HepG2 (cell line): ENCODE data around the gene ZCCHC12. TPM values are rescaled to one million over a fixed set of nuclear protein-coding genes. Genes with fewer than 3 reads are reported as not detected.

Source experiments
- ATM ChIP-seq: fragments of 450-650 bp; IDR thresholded peaks from 2 replicates; pipeline ENCODE4 v1.7.1; 2017; ENCODE audit warnings: mild to moderate bottlenecking, borderline replicate concordance
- ESRRA ChIP-seq: sonication (generic); formaldehyde crosslinking; IDR thresholded peaks from 2 replicates; pipeline ENCODE4 v1.5.1; 2020; ENCODE audit warnings: mild to moderate bottlenecking, low read depth, missing genetic modification reagents
- MATR3 ChIP-seq: sonication (generic); formaldehyde crosslinking; IDR thresholded peaks from 2 replicates; pipeline ENCODE4 v1.4.0; 2020; ENCODE audit warnings: missing genetic modification reagents
- SMAD9 ChIP-seq: sonication (generic); formaldehyde crosslinking; IDR thresholded peaks from 2 replicates; pipeline ENCODE4 v1.5.1; 2020; ENCODE audit warnings: mild to moderate bottlenecking, missing genetic modification reagents
- TBX2 ChIP-seq: sonication (generic); formaldehyde crosslinking; IDR thresholded peaks from 2 replicates; pipeline ENCODE4 v1.5.0; 2020; ENCODE audit warnings: missing genetic modification reagents, mild to moderate bottlenecking, borderline replicate concordance
- THYN1 ChIP-seq: sonication (generic); formaldehyde crosslinking; IDR thresholded peaks from 2 replicates; pipeline ENCODE4 v1.8.1; 2023; ENCODE audit warnings: low read depth, mild to moderate bottlenecking, moderate library complexity, missing genetic modification reagents, borderline replicate concordance
- ZBTB8A ChIP-seq: sonication (generic); formaldehyde crosslinking; IDR thresholded peaks from 2 replicates; pipeline ENCODE4 v1.4.0; 2020; ENCODE audit warnings: mild to moderate bottlenecking, low read depth, missing genetic modification reagents, borderline replicate concordance
- ZFP36L2 ChIP-seq: sonication (generic); formaldehyde crosslinking; IDR thresholded peaks from 2 replicates; pipeline ENCODE4 v1.4.0; 2020; ENCODE audit warnings: missing genetic modification reagents
- ZNF253 ChIP-seq: sonication (generic); formaldehyde crosslinking; IDR thresholded peaks from 2 replicates; pipeline ENCODE4 v1.8.0; 2022; ENCODE audit warnings: mild to moderate bottlenecking, missing genetic modification reagents, borderline replicate concordance
- ZNF441 ChIP-seq: sonication (generic); formaldehyde crosslinking; IDR thresholded peaks from 2 replicates; pipeline ENCODE4 v1.7.0; 2021; ENCODE audit warnings: missing genetic modification reagents, borderline replicate concordance
- ZNF670 ChIP-seq: sonication (generic); formaldehyde crosslinking; IDR thresholded peaks from 2 replicates; pipeline ENCODE4 v1.8.0; 2022; ENCODE audit warnings: mild to moderate bottlenecking, missing genetic modification reagents, borderline replicate concordance
- ZNF703 ChIP-seq: sonication (generic); formaldehyde crosslinking; IDR thresholded peaks from 2 replicates; pipeline ENCODE4 v1.5.1; 2020; ENCODE audit warnings: missing genetic modification reagents, mild to moderate bottlenecking, moderate library complexity, borderline replicate concordance
- polyA plus RNA-seq, 8 experiments: library from polyadenylated mRNA; depleted of rRNA in 3 of 8; stranded (reverse) in 7 of 8; unstranded in 1 of 8; fragments of >200 nt; fragmentation: Illumina TruSeq in 4 of 8; extraction: Trizol in 4 of 8; gene quantifications; 2 replicates each; pipeline versions ENCODE4 v1.2.1 to v1.2.3, GENCODE V29; 2011 to 2016; ENCODE audit warnings: low read depth in 4 of 8, missing spikeins in 1 of 8, mixed read lengths in 1 of 8; ENCODE audit not compliant: insufficient read depth in 1 of 8
- total RNA-seq, 5 experiments: library from RNA; depleted of rRNA; stranded (reverse); fragments of >200 nt; fragmentation: Illumina TruSeq; extraction: Trizol; gene quantifications; 2 replicates each; pipeline ENCODE4 v1.2.3, GENCODE V29; 2016; ENCODE audit warnings: low read depth in 1 of 5
- TF ChIP-seq, protein P1 (sequence below): sonication (generic); formaldehyde crosslinking; IDR thresholded peaks from 2 replicates; pipeline ENCODE4 v1.4.0; 2020; ENCODE audit warnings: missing genetic modification reagents
- TF ChIP-seq, protein P2 (sequence below): sonication (generic); formaldehyde crosslinking; IDR thresholded peaks from 2 replicates; pipeline ENCODE4 v1.5.1; 2020; ENCODE audit warnings: mild to moderate bottlenecking, missing genetic modification reagents, borderline replicate concordance
- TF ChIP-seq, protein P3 (sequence below): sonication (generic); formaldehyde crosslinking; conservative IDR thresholded peaks from 2 replicates; pipeline ENCODE4 v1.8.1; 2023; ENCODE audit warnings: missing genetic modification reagents

Gene ZCCHC12
- total and polyA plus RNA-seq, 2 of the 13 experiments (the other 11 are each of a cell fraction or from before 2014, with no cell fraction given): 0.05 to 0.20 TPM

DNA sequence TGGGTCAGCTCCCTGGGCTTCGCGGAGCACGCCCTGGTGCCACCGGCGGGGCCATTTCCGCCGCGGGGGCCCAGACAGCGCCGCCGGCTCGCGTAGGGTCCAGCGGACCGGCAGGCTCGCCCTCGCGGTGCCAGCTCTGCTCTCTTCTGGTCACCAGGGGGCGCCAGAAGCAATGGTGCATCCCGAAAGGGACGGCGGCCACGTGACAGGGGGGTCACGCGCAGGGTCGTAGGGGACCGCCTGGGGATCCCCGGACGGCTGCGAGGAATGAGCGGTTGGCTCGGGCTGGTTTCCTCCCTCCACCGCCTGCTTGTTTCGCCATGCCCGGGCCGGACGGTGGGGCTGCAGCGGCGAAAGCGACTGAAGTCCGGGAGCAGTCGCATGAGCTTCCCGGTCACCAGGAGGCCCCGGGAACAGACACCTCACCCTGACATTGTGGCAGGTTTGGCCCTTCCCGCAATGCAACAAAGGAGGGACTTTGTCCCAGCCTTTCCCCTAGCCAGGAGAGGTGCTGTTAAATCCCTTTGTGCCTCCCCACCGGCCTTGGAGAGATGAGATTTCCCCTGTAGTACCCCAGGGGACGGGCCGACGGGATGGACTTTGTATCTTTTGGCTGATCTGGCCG is 15.8 kb downstream of the ZCCHC12 start (continued):
- TF ChIP-seq, protein P1, sequence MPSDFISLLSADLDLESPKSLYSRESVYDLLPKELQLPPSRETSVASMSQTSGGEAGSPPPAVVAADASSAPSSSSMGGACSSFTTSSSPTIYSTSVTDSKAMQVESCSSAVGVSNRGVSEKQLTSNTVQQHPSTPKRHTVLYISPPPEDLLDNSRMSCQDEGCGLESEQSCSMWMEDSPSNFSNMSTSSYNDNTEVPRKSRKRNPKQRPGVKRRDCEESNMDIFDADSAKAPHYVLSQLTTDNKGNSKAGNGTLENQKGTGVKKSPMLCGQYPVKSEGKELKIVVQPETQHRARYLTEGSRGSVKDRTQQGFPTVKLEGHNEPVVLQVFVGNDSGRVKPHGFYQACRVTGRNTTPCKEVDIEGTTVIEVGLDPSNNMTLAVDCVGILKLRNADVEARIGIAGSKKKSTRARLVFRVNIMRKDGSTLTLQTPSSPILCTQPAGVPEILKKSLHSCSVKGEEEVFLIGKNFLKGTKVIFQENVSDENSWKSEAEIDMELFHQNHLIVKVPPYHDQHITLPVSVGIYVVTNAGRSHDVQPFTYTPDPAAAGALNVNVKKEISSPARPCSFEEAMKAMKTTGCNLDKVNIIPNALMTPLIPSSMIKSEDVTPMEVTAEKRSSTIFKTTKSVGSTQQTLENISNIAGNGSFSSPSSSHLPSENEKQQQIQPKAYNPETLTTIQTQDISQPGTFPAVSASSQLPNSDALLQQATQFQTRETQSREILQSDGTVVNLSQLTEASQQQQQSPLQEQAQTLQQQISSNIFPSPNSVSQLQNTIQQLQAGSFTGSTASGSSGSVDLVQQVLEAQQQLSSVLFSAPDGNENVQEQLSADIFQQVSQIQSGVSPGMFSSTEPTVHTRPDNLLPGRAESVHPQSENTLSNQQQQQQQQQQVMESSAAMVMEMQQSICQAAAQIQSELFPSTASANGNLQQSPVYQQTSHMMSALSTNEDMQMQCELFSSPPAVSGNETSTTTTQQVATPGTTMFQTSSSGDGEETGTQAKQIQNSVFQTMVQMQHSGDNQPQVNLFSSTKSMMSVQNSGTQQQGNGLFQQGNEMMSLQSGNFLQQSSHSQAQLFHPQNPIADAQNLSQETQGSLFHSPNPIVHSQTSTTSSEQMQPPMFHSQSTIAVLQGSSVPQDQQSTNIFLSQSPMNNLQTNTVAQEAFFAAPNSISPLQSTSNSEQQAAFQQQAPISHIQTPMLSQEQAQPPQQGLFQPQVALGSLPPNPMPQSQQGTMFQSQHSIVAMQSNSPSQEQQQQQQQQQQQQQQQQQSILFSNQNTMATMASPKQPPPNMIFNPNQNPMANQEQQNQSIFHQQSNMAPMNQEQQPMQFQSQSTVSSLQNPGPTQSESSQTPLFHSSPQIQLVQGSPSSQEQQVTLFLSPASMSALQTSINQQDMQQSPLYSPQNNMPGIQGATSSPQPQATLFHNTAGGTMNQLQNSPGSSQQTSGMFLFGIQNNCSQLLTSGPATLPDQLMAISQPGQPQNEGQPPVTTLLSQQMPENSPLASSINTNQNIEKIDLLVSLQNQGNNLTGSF (CRISPR knock-in tag): no peak
- TF ChIP-seq ZNF703 (CRISPR knock-in tag) (no peak), MATR3 (CRISPR knock-in tag) (no peak), ATM (no peak), ZNF670 (CRISPR knock-in tag) (no peak), ZBTB8A (no peak), THYN1 (no peak), ZNF253 (CRISPR knock-in tag) (0 out of 2 replicates have a peak, but pooled peaks have one; percentile 22), SMAD9 (CRISPR knock-in tag) (no peak), TBX2 (CRISPR knock-in tag) (no peak), ZNF441 (CRISPR knock-in tag) (peak; percentile 58; the same call in 1 of the 2 replicates), ESRRA (CRISPR knock-in tag) (no peak), ZFP36L2 (no peak)
- TF ChIP-seq, protein P2, sequence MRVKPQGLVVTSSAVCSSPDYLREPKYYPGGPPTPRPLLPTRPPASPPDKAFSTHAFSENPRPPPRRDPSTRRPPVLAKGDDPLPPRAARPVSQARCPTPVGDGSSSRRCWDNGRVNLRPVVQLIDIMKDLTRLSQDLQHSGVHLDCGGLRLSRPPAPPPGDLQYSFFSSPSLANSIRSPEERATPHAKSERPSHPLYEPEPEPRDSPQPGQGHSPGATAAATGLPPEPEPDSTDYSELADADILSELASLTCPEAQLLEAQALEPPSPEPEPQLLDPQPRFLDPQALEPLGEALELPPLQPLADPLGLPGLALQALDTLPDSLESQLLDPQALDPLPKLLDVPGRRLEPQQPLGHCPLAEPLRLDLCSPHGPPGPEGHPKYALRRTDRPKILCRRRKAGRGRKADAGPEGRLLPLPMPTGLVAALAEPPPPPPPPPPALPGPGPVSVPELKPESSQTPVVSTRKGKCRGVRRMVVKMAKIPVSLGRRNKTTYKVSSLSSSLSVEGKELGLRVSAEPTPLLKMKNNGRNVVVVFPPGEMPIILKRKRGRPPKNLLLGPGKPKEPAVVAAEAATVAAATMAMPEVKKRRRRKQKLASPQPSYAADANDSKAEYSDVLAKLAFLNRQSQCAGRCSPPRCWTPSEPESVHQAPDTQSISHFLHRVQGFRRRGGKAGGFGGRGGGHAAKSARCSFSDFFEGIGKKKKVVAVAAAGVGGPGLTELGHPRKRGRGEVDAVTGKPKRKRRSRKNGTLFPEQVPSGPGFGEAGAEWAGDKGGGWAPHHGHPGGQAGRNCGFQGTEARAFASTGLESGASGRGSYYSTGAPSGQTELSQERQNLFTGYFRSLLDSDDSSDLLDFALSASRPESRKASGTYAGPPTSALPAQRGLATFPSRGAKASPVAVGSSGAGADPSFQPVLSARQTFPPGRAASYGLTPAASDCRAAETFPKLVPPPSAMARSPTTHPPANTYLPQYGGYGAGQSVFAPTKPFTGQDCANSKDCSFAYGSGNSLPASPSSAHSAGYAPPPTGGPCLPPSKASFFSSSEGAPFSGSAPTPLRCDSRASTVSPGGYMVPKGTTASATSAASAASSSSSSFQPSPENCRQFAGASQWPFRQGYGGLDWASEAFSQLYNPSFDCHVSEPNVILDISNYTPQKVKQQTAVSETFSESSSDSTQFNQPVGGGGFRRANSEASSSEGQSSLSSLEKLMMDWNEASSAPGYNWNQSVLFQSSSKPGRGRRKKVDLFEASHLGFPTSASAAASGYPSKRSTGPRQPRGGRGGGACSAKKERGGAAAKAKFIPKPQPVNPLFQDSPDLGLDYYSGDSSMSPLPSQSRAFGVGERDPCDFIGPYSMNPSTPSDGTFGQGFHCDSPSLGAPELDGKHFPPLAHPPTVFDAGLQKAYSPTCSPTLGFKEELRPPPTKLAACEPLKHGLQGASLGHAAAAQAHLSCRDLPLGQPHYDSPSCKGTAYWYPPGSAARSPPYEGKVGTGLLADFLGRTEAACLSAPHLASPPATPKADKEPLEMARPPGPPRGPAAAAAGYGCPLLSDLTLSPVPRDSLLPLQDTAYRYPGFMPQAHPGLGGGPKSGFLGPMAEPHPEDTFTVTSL: no peak
- TF ChIP-seq, protein P3, sequence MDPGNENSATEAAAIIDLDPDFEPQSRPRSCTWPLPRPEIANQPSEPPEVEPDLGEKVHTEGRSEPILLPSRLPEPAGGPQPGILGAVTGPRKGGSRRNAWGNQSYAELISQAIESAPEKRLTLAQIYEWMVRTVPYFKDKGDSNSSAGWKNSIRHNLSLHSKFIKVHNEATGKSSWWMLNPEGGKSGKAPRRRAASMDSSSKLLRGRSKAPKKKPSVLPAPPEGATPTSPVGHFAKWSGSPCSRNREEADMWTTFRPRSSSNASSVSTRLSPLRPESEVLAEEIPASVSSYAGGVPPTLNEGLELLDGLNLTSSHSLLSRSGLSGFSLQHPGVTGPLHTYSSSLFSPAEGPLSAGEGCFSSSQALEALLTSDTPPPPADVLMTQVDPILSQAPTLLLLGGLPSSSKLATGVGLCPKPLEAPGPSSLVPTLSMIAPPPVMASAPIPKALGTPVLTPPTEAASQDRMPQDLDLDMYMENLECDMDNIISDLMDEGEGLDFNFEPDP (CRISPR knock-in tag): no peak
